ENCODE data around the gene POGZ. TPM values are rescaled to one million over a fixed set of nuclear protein-coding genes. Genes with fewer than 3 reads are reported as not detected.

POGZ gene
- total RNA-seq, 1 experiment from 2014 or later = 102 TPM

DNA sequence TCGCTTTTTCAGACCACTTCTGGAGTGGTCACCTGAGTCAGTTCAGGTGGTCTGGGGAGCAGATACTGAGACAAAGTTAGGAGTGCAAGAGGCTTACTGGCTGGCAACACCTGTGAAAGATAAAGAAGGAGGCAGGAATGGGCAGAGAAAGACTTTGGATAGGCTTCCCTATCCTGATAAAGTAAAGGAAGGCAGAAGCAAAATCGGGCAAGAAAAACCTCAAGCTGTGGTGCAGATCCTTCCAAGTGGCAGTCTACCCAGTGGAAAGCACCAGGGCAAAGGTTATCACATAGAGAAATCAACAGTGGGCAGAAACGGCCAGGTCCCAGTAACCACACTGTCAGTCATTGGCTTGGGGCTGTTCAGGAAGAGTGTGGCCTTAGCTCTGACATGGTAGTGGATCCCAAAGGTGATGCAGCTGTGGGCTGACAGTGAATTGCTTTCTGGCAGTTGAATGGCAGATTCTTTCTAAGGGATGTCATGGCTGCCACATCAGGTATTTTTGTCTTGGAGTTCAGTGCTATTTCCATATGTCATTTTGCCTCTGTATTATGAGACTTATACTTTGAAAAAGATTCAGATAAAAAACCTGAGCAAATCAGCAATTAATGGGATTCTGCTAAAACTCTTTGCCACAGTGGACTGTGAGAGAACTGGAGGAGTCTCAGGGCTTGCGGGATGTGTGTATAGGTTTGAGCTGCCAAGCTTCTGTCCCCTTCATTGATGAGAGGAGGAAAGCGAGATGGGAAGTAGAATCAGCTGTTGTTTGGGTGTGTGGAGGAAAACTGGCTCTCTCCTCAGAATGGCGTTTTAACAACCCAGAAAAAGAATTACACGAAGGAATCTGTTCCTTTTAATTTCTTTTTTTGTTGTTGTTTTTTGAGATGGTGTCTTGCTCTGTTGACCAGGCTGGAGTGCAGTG, 43.8 kb upstream of the POGZ start:
- Histone ChIP-seq H3K4me2 (ENCODE audit: insufficient read depth, insufficient read length, low read length) (no peak overlapping the region), H3K18ac (ENCODE audit: insufficient read length, low read depth, low read length) (no peak overlapping the region), H3K23me2 (ENCODE audit: insufficient read length, low read depth, low read length, poor library complexity, severe bottlenecking) (no peaks in the 10 kb centered on the region), H2BK20ac (ENCODE audit: low read depth, low read length, poor library complexity, severe bottlenecking) (no peak overlapping the region), H3K4me1 (ENCODE audit: insufficient read depth, low read length) (no peaks in the 10 kb centered on the region), H2BK12ac (ENCODE audit: insufficient read length, low read depth, low read length) (no peak overlapping the region), H3K79me1 (ENCODE audit: insufficient read depth, low read depth, low read length, poor library complexity, severe bottlenecking) (no peaks in the 10 kb centered on the region), H3K9ac (ENCODE audit: extremely low read depth, insufficient read length, low read length) (no peak overlapping the region), H3K14ac (ENCODE audit: insufficient read depth, low read length) (no peak overlapping the region), H4K8ac (replicated peaks; ENCODE audit: insufficient read length, low read depth, low read length) (no peak overlapping the region), H3T11ph (ENCODE audit: low read length) (no peak overlapping the region), H2AFZ (ENCODE audit: low read length) (no peak overlapping the region), H4K5ac (ENCODE audit: insufficient read length, low read depth, low read length) (no peak overlapping the region), H2BK5ac (ENCODE audit: insufficient read length, low read length) (no peak overlapping the region), H3K56ac (ENCODE audit: insufficient read length, low read depth, low read length) (no peak overlapping the region), H3K23ac (ENCODE audit: insufficient read length, low read depth, low read length) (no peak overlapping the region), H3K9me3 (ENCODE audit: control insufficient read depth, low read depth, low read length) (no peaks in the 10 kb centered on the region), H3K27ac (ENCODE audit: insufficient read length, low read depth, low read length) (no peak overlapping the region), H3K79me2 (ENCODE audit: insufficient read depth, low read length) (no peaks in the 10 kb centered on the region), H4K91ac (ENCODE audit: insufficient read length, low read depth, low read length) (no peak overlapping the region), H4K20me1 (ENCODE audit: control insufficient read depth, insufficient read depth, insufficient read length) (no peaks in the 10 kb centered on the region), H2BK120ac (ENCODE audit: low read depth, low read length, poor library complexity, severe bottlenecking) (no peak overlapping the region), H3K27me3 (ENCODE audit: insufficient read depth, low read length) (no peaks in the 10 kb centered on the region), H3K4ac (ENCODE audit: low read depth, low read length) (no peak overlapping the region), H2AK5ac (ENCODE audit: insufficient read length, low read length) (no peak overlapping the region), H2BK15ac (ENCODE audit: low read depth, low read length) (no peak overlapping the region)
- TF ChIP-seq, protein P1, sequence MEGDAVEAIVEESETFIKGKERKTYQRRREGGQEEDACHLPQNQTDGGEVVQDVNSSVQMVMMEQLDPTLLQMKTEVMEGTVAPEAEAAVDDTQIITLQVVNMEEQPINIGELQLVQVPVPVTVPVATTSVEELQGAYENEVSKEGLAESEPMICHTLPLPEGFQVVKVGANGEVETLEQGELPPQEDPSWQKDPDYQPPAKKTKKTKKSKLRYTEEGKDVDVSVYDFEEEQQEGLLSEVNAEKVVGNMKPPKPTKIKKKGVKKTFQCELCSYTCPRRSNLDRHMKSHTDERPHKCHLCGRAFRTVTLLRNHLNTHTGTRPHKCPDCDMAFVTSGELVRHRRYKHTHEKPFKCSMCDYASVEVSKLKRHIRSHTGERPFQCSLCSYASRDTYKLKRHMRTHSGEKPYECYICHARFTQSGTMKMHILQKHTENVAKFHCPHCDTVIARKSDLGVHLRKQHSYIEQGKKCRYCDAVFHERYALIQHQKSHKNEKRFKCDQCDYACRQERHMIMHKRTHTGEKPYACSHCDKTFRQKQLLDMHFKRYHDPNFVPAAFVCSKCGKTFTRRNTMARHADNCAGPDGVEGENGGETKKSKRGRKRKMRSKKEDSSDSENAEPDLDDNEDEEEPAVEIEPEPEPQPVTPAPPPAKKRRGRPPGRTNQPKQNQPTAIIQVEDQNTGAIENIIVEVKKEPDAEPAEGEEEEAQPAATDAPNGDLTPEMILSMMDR (conservative IDR thresholded peaks at IDR 0.05) = no peak
- Mint-ChIP-seq H3K36me3 (ENCODE audit: insufficient read depth in 1 of 3, low read depth in 3 of 3) (no peaks in the 10 kb centered on the region), H3K27ac (no peak overlapping the region), H3K27me3 (ENCODE audit: low read depth) (peaks cover 3% of the 10 kb centered on the region), H3K4me1 (peaks cover 0 to 5% of the 10 kb centered on the region in 2 experiments; a peak in 1 of 4 replicates), H3K4me3 (no peak overlapping the region), H3K9me3 (no peaks in the 10 kb centered on the region)
- no peak for DNase-seq
- WGBS (ENCODE audit: extremely low coverage, insufficient read length, low lambda C conversion rate) = no CpG with 5 or more reads among the region's 7 CpGs

Measured in H9 (cell line).